Stimulated activated CD8-positive, alpha-beta memory T cell treated with anti-CD3 and anti-CD28 coated beads, Interleukin-4, amount 100 ng/mL, for 24 hours (primary cell): ENCODE data around the gene NOP9.

Experiments
- DNase-seq: peaks from one replicate; pipeline ENCODE4 v3.0.0-alpha.2; 2020; ENCODE audit warnings: low read depth

Gene NOP9

DNA sequence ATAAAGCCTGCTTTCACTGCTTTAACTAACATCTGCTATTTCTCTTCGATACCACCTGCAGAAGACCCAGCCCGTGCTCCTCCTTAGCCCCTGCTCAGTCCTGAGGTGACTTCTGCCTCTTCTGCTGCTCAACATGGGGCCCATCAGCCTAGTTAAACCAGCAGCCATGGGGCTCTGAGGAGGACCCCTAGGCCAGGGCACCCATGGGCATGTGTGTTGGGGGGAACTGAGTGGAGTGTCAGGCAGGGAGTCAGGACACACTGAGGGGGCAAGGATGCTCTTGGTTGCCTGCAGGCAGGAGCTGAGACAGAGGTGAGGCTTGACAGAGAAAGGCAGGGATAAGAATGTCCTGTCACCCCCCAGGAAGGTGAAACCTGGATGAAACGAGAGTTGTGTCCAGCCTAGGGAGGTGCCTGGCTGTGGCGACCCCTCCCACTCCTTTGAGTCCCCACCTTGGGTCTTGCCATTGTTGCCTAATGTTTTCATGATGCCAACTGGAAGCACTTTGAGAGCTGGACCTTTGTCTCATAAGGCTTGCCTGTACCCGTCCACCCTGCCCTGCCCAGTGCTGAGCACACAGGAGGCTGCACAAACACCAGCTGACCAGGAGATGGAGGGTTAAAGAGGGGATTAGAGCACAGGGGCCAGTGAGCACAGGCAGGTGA, 15.7 kb upstream of the NOP9 start:
- no peak for DNase-seq

DNA sequence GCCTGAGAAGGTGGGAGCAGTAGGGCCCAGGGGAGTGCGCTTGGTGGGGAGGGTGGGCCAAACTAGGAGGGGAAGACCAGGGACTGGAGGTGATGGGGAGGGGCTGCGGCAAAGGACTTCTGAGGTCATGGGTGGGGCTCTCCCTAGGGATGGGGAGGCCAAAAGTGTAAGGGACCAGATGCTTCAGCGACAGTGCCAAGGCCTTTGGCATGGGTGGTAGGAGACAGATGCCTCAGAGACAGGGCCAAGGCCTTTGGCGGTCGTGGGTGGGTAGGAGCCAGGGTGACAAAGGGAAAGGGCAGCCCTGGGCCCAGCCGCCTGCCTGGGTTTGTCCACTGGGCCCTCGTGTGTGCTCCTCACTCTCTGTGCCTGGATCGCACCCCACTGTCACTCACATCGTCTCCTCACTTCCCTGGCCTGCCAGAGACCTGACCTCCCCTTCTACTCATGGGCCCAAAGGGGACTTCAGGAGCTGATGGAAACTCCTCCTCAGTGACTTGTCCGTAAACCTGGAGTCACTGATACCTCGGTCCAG, 15.1 kb upstream of the NOP9 start:
- no peak for DNase-seq

DNA sequence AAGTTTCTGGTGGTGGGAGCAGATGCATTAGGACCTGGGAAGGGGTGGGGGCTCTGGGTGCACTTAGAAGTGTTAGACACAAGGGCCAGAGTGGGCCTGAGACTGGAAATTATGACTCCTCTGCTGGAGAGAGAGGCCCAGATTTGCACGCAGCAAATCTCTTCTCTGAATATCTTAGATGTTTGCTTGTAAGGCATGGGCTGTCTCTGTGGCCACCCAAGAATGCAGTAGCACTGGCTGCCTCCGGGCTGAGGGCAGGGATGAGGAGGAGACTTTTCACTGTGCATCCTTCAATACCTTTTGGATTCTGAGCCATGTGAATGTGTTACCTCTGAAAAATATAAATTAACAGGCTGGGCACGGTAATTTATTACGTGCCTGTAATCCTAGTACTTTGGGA, 14.3 kb upstream of the NOP9 start:
- DNase-seq, result no peak

DNA sequence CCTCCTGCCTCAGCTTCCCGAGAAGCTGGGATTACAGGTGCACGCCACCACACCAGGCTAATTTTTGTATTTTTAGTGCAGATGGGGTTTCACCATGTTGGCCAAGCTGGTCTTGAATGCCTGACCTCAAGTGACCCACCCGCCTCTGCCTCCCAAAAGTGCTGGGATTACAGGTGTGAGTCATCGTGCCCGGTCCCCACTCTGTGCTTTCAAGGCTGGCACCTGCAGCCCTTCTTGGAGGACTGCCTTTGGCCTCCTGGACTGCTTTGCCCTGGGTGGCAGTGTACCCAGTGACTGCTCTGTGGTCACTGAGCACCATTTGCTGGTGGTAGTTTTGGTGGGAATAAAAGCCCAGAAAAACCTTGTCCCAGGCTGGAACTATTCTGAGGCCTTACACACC, 12.7 kb upstream of the NOP9 start:
- DNase-seq, result no peak

DNA sequence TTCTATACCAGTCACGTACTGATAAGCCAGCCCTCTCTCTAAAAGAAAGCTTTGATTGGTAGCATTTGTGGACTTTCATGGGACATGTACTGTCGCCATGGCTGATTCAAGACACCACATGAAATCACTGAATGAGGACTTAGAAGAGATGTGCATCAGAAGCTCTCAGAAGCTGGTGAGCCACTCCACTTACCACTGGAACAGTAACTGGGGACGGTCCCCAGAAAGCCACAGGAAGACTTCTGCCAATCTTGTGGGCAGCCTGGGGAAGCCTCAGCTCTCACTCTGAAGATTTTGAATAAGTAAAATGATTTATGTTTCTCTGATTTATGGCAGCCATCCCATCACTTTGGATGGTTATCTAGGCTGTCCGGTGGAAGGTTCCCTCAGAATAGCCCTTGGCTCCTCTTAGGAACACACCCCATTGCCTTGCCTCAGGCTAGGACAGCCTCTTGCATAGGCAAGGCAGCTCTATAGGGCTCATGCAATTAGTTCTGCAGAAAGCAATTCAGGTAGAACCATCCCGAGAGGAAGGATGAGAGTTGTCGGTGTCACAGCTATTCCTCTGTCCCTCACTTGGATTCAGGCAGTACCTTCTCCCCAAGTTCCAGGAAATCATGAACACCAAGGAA, 9.9 kb upstream of the NOP9 start:
- DNase-seq, result peak; percentile 34

DNA sequence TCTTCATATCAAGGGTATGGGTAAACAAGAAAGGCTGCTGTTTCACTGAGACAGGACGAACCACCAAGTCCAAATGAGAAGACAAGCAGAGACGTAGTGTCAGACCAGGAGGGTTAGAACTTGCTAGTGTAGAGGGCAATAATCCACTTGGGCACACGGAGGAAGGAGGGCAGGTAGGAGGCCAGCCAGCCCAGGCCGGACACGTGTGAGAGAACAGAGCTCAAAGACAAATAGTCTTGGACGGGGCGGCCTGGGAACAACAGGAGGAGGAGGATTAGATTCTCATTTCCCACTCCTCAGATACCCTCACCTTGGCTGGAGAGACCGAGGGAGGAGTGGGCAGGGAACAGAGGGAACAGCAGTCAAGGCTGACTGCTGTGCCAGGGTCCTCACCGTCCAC, 8.9 kb upstream of the NOP9 start:
- DNase-seq, result no peak

DNA sequence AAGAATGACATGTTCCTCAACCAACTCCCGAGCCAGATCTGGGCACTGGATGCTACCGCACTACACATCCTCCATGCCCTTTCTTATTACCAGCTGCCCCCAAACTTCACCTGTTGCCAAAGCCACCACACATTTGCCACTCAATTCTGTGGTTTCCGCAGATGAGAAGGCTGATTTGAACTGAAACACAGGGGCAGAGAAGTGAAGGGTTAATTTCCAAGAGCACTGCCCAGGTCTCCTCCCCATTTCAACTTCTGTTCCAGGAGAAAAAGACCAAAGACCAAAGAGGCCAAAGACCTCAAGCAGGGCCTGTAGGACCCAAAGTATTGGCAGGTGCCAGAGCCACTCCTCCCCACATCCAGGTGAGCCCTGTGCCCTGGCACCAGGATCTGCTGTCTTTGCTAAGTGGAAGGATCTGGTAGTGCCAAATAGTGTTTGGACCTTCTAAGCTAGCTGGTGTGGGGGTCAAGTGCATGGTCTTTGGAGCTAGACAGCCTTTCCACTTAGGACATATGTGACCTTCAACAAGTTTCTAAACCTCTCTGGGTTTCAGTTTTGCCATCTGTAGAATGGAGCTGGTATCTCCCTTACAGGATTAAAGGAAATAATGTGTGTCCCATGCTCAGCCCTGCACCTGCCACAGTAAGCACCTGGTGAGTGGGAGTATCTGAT, 8.1 kb upstream of the NOP9 start:
- DNase-seq, result no peak

DNA sequence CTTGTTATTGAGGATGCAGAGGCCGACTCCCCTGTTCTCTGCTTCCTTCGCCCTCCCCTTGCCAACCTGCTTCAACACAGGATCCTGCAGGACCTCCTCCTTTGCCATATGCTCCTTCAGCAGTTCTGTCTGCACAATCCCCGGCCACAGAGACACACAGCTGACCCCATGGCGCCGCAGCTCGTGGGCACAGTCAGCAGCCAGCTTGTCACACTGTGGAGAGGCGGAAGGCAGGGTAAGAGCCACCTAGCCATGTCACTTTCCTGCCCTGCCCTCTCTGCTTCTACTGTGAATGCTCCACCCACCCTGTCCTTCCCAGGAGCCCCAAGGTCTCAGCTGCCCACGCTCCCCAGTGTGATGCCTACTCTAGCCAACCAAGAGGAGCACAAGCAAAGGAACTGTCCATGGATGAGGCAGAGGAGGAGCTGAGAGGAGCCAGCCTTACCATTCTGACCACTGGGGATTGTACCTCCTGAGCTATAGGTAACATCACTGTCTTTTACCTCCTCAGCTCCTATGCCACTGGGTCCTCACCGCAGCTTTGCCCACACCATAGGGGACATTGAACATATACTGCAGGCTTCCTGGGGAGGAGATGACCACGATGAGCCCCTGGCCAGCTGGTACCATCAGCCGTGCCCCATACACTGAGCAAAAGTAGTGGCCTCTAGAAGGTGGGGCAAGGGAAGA, 7.4 kb upstream of the NOP9 start:
- no peak for DNase-seq

DNA sequence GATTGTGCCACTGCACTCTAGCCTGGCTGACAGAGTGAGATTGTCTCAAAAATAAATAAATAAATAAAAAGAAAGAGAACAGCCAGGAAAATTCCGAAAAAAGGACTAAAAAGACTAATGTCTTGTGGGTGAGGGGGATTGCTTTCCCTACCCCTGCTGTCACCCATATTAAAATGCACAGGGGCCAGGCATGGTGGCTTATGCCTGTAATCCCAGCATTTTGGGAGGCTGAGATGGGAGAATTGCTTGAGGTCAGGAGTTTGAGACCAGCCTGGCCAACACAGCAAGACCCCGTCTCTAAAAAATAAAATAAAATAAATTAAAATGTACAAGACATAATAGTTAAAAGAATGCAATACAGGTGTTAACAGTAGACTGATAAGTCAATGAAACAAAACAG, 6.1 kb upstream of the NOP9 start:
- DNase-seq, result no peak

DNA sequence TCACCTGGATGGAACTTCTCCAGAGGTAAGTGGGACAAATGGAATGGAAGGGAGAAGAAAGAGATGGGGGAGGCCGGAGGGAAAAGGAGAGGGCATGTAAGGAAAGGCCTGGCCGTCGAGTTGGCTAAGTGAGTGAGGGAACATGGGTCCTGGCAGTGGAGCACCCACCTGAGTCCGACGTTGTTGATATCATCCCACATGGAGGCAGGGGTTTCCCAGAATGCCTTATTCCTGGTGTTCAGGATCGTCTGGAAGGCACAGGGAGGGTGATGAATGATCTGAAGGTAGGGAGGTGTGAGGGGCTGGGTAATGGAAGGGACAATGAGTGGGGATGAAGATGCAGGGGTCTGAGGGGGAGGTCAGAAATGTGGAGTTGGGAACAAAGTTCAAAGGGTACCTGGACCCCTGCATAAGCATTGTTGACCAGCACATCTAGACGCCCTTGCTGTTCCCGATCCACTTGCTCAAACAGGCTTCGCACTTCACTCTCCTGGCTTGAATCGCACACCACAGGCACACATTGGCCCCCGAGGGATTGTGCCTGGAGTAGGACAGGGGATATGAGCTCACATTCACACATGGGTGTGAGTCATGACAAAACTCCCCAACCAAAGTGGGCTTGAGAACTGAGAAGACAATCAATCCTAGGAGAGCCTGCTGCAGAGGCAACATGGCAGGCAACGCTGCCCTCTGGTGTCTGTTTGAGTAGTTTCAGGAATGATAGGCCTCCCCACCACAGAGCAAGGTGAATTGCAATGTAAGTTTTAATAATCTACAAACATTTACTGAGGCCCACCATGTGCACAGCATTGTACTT, 3.1 kb upstream of the NOP9 start:
- DNase-seq, result peak; percentile 55

DNA sequence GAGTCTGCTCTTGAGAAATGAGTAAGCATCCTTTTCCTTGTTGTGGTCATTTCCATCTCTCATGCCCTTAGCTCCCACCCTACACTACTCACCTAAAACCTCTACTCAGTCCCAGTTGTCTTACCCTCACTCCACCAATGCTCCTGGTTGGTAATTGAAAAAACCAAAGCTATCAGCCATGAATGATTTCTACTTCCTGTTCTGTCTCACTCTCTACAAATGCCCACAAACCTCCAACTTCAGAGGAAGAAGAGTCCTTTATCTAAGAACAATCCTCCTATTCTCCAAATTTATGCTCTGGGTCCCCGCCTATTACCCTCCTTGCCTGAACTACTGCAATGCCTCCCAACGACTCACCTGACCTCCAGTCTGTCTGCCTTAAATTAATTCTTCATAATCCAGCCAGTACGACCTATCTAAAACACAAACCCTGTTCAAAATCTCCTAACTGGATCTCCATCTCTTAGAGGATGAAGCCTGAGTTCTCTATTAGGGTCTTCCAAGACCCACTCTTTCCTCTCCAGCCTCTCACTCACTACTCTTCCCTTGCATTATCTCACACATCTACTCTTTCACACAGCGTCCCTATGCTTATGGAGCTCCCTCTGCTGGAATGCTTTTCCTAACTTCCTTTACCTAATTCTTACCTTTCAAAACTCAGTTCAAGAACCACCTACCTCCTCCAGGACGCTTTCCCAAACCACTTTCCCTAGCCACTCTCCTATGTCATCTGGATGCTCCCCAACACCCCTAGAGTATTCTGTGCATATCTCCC, 2.3 kb upstream of the NOP9 start:
- no peak for DNase-seq

DNA sequence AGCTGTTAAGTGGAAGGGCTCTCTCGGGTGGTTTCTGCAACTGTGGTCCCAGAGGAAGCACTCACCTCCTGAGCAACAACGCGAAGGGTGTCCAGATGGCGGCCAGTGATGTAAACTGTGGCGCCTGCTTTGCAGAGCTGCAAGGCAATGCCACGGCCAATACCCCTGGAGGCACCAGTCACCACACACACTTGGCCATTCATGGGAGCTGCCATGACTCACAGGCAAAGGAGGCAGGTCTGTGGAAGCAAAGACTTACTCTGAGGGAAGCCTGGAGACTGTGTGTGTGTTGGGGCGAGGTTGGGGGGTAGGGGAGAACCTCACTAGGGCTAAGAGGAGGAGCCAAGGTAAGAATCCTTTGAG, 777 bp upstream of the NOP9 start:
- no peak for DNase-seq

DNA sequence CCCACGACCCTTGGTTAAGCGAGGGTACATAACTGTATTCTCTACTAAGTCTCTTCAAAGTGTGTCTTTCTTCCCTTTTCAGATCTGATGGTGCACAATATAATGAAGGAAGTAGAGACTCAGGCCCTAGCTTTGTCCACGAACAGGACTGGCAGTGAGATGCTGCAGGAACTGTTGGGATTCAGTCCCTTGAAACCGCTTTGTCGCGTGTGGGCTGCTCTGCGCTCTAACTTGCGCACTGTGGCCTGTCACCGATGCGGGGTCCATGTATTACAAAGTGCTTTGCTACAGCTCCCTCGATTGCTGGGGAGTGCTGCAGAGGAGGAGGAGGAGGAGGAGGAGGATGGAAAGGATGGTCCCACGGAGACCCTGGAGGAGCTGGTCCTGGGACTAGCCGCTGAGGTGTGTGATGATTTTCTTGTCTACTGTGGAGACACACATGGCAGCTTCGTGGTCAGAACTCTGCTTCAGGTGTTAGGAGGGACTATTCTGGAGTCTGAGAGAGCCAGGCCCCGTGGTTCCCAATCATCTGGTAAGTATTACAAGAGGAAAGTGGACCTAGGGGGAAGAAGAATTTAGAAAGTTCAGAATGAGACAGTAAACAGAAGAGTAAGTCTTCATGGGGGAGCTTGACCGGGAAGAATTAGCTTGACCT, 803 bp downstream of the NOP9 start:
- DNase-seq, result no peak

DNA sequence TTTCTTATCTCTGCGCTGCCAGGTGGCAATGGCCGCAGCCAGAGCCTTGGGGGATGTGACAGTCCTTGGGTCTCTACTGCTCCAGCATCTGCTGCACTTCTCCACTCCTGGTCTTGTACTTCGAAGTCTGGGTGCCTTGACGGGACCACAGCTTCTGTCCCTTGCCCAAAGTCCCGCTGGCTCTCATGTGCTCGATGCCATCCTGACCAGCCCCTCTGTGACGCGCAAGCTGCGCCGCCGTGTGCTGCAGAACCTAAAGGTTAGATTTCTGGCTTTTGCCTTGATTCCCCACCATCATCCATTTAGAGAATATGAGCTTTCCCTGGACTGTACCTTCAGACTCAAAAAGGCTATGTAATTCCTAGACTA, 4.4 kb downstream of the NOP9 start:
- DNase-seq, result no peak

DNA sequence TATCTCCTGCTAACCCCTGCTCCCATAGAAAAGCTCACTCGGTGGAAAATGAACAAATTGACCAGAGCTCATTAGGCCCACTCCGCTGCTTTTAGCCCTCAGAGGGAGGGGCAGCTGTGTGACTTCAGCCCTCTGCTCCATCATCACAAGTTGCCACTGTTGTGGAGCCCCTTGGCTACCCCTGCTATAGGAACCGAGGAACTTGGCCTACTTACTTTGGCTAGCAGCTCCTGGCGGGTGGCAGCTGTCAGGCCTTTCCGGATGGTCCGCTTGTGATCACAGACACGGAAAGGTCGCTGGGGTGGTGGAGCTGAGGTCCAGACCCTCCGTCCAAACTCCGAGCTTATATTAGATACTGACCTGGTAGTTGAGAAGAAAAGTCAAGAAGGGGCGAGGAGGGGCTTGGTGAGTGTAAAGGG, 7.5 kb downstream of the NOP9 start:
- no peak for DNase-seq

DNA sequence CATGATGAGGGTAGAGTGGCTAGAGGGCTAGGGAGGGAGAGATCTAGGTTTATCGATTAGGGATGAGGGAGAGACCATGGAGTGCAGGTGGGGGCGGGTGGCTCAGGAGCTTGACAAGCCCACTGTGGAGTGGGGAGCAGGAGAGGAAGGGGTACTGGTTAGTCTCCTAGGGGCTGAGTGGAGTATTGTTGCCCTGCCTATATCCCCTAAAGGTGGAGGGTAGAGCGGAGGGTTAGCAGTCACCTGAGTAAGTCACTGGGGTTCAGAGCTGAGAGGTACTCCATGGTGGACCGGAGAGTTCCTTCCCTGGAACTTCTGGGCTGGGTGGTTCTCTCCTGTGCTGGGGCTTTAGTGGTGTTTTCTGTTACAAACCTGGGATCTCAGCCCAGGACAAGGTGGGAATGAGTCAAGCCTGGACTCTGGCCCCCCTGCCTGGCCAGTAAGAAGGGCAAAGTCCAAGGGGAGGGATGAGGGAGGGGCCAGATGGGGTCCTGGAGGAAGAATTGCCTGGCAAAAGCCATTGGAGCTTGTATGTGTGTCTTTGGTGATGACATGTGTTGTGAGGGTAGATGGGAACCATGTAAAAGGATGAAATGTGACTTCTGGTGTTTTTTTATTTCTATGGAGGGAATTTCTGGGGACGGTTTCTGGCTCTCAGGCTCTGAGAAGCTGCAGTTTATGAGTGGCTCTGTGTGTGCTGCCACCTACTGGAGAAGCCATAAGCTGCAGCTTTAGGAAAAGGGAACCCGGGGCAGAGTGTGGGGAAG, 8.1 kb downstream of the NOP9 start, which contains the start of gene CIDEB:
Gene CIDEB, minus strand, starts transcription at position 403 of the 767 bp plus-strand sequence. Its CDS starts 119 bp downstream, at position 284.
- DNase-seq, result peak; percentile 38

DNA sequence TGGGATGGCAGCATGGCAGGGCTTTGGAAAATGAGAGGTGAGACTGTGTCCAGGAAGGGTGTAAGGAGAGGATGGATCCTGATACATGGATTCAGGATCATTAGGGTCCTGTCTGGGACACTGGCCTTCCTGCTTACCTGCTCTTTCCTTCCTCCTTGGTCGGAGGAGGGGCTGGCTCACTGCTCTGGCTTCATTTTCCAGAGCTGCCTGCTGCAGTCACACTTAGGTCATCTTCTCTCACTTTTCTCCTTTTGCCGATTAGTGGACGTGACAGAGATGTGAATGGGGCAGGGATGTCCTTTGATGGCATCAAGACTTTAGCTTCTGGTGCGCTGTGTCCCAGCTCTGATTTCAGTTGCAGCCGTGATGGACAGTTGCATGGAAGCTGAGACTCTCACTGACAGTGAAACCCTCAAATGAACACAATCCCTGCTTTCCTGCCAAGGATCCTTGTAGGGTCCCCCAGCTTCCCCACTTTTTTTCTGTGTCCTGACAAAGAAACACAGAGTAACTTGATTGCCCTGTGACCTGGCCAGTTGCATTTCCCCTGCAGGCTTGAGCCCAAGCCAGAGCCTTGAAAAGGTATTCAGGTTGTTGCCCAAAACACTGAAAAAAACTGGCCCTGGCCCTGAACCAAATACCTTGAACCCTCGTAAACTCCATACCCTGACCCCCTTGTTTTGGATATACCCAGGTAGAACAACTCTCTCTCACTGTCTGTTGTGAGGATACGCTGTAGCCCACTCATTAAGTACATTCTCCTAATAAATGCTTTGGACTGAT, 8.9 kb downstream of the NOP9 start:
- DNase-seq, result no peak

DNA sequence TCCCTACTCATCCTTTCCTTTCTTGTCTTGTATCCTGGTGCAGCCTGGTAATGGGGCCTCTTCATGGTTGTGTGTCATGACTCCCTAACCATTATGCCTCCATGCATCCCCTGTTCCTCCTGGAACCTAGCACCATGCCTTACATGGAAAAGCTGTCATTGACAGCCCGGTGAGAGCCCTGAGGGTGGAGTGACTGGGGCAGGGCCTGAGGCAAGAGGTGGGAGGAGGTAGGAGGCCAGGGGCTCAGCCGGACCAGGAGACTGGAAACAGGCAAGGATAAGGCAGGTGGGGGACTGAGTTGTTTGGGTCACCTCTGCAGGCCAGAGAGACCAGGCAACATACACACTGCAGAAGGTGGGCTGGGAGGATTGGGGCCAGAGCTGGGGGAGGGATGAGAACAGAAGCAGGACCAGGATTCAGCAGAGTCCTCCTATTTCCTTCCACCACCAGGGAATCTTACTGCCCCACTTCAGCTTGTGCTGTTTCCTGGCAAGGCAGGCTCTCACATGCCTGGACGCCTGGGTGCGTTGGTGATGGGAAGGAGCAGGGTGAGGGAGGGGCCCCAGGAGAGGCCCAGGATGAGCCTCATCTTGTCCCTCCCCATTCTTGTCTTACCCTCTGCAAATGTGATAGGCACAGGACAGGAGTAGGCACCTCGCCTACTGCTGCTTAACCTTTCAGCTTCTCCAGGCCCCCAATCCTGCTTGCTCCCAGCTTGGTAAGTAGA, 10.1 kb downstream of the NOP9 start, which contains the start of gene LTB4R2:
Gene LTB4R2, plus strand, starts transcription at position 603 of the 727 bp plus-strand sequence. CDS start 525 bp downstream, outside the sequence.
- no peak for DNase-seq
